Stimulated activated CD4-positive, alpha-beta T cell treated with anti-CD3 and anti-CD28 coated beads, Interleukin-1b, Interleukin-23, amount 100 ng/mL, for 4 hours (primary cell): ENCODE results near the gene PIM3.

ENCODE experiments used
- DNase-seq, 2 donors: peaks; one replicate each; pipeline ENCODE4 v3.0.0-alpha.2; 2020; ENCODE audit warnings: low read depth in 2 of 2

The PIM3 gene

DNA sequence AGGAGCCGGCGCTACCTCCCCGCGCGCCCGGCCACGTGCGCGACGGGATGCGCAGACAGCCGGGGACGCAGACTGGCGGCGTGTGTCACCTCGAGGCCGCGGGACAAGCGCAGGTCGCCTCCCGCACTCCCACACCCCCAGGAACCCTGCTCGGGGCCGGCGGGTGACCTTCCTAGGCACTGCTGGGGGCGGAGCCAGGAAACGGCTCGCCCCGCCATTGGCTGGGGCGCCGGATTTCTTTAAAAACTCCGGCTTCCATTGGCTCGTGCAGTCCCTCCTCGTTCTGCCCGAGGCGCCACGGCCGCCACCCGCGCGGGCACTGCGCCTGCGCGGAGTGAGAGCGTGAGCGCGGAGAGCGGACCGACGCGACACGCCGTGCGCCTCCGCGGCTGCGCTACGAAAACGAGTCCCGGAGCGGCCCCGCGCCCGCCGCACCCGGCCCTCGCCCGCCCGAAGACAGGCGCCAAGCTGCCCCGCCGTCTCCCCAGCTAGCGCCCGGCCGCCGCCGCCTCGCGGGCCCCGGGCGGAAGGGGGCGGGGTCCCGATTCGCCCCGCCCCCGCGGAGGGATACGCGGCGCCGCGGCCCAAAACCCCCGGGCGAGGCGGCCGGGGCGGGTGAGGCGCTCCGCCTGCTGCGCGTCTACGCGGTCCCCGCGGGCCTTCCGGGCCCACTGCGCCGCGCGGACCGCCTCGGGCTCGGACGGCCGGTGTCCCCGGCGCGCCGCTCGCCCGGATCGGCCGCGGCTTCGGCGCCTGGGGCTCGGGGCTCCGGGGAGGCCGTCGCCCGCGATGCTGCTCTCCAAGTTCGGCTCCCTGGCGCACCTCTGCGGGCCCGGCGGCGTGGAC is at the start of gene PIM3:
PIM3 (plus strand) TSS at position 614 of the 846 bp plus-strand sequence; CDS start at position 790, 176 bp downstream.
- DNase-seq: peak; percentile 89

DNA sequence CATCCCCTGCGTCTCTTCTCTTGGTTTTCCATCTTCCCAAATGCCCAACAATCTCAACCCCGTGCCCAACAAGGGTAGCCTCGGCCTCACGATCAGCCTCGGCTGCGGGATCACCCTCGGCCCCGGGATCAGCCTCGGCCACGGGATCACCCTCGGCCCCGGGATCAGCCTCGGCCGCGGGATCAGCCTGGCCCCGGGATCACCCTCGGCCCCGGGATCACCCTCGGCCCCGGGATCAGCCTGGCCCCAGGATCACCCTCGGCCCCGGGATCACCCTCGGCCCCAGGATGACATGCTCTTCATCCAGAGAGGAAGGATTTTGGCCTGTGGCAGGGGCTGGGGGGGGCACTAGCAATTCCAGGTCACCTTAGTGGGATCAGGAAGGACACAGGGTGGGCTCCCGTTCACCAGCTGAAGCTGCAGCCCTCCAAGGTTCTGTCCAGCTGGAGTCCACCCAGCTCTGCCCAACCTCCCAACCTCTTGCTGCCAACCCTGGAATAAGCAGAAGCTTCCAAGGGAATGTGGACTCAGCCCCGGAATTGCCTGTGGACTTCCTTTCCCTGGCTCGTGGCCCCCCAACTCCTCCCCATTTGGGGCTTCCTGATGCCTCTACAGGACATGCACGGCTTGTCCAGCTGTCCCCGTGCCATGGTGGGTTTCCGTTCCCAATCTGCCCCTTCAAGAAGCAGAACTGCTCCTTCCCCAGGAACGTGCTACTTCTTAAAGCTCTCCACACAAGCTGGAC is 48.5 kb upstream of the PIM3 start:
- DNase-seq: no peak

DNA sequence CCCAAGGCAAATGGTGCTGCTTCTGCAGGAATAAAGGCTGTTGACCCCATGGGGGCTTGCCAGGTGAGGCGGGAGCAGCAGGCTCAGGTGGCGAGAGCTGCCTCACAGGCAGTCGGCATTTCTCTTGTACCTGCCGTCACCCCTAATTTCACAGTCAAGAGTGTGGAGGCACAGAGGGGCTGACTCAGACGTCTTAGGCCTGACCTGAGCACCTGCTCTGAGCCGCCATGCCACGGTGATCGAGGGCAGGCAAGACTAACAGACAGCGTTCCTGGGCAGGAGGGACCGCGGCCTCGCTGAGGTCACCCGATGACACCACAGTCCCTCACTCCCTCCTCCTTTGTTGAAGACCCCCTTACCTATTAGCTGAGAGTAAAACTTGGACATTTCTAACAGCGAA is 47.5 kb upstream of the PIM3 start:
- no peak for DNase-seq

DNA sequence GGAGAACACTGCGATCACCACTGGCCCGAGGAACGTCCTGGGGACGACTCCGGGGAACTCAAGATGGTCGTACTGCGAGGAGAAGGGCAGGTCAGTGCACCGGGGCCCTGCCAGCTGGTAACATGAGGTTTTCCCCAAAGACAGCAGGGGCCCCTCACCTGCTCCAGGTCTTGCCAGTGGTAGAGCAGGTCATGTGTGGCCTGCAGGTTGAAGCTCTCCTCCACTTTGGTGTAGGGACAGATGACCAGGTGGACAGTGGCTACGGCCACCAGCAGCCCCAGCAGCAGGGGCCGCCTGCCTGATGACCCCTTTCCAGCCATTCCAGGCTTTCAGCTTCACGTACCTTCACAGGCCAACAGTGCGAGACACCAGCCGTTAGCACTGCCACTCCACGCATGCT is 47.1 kb upstream of the PIM3 start:
- DNase-seq: no peak

DNA sequence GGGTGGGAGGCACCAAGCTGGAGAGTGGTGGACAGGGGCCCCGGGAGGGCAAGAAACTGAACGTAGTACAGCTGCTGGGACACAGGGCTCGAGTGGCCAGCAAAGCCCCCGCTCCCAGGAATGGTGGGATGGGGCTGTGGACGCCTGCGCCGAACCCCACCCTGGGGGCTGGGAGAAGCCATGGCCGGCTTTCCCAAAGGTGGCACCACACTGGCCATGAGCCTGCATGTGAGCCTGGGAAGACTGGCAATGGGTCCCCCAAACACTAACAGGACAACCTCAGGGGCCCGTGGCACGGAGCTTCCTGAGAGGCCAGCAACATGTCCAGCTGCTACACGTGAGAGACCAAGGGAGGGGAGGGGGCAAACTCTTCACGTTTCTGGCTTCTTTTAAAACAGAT is 46.3 kb upstream of the PIM3 start:
- no peak for DNase-seq

DNA sequence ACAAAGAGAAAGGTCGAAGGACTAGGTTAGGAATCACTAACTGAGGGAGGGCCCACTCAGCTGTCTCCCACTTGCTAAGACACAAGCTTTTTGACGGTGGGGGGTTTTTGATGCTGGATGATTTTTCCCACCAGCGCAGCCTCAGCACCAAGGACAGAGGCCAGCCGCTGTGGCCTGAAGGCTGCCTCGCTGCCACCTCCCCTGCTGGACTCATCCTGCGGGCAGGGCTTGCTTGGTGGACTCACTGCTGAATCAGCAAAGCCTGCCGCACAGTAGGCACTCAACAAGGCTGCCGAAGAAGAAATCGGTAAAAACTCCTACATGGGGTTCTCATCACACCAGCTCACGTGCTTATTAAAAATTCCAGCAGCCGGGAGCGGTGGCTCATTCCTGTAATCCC is 45.0 kb upstream of the PIM3 start:
- no peak for DNase-seq

DNA sequence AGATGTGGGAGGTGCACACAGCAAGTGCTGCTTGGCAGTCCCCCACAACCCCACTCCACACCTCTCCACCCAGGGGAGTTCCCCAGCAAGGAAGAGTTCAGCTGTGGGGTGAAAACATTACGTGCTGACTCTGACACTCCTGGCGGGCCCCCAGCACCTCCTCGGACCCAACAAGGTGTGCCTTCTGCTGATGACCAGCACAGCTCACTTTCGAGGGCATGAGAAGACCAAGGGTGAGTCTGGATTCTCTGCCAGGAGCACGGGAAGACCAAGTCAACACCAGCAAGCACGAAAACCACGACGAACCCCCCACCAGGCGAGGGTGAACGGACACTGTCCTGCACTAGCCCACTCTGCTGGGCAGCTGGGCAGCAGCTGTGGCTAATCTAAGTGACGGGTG is 43.7 kb upstream of the PIM3 start:
- no peak for DNase-seq

DNA sequence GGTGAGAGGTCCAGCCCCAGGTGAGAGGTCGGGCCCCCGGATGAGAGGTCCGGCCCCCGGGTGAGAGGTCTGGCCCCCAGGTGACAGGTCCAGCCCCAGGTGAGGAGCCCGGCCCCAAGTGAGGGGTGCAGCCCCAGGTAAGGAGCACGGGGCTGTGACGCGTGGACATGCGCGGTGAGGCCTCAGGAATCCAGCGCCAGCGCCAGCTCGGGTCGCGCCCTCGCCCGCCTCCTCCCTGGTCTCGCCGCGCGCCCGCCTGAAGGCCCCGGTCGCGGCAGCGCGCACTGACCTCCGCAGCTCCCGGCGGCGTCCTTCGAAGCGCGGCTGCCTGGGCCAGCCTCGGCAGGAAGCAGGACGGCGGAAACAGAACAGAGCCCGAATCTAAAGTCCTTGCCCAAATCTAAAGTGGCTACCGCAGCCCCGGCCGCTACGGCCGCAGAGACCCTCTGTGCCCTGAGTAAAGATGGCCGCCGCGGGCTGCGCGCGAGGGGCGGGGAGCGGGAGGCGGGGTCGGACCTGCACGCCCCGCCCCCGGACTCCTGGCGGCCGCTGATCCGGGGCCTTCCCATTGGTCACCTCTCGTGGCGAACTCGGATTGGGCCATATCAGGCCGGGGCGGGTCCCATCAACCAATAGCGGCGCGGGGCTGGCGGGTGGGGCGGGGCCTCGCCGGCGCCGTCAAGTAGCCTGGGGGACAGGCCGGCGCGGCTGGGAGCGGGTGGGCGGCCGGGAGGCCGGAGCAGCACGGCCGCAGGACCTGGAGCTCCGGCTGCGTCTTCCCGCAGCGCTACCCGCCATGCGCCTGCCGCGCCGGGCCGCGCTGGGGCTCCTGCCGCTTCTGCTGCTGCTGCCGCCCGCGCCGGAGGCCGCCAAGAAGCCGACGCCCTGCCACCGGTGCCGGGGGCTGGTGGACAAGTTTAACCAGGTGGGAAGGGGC is 42.3 kb upstream of the PIM3 start, which contains the start of the genes ALG12 and CRELD2:
ALG12 (minus strand) TSS at position 465 of the 937 bp plus-strand sequence. CDS start 4,673 bp downstream, outside the sequence.
CRELD2 (plus strand) TSS at position 661 of the 937 bp plus-strand sequence; CDS start at position 797, 136 bp downstream.
- DNase-seq: peak; percentile 96 to 97

DNA sequence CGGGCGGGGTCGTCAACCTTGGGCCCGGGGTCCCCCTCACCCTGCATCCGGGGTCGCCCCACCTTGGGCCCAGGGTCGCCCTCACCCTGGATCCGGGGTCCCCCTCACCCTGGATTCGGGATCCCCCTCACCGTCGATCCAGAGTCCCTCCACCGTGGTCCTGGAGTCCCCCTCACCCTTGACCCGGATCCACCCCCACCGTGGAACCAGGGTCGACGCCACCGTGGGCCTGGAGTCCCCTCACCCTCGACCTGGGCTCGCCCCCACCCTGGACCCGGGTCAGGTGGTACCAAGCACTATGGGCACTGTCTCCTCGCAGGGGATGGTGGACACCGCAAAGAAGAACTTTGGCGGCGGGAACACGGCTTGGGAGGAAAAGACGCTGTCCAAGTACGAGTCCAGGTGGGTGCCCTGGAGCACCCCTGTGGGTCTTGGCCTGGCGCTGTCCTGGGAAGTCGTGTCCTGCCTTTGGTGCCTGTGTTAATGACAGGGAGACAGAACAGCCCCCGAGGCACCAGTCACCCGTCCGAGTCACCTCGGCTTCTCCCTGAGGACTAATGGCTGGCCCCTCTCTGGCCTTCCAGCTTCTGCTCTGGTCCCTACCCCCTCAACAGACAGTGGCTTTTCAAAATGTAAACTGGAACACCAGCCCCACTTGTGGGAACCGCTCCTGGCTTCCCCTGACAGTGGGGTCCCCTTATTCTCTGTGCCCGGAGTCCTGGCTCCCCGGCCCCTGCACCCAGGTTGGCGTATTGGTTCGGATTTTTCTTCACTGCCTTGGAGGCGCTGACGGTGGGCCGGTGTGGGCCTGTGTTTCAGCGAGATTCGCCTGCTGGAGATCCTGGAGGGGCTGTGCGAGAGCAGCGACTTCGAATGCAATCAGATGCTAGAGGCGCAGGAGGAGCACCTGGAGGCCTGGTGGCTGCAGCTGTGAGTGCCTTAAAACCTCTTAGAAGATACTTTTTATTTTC is 41.4 kb upstream of the PIM3 start:
- DNase-seq: no peak

DNA sequence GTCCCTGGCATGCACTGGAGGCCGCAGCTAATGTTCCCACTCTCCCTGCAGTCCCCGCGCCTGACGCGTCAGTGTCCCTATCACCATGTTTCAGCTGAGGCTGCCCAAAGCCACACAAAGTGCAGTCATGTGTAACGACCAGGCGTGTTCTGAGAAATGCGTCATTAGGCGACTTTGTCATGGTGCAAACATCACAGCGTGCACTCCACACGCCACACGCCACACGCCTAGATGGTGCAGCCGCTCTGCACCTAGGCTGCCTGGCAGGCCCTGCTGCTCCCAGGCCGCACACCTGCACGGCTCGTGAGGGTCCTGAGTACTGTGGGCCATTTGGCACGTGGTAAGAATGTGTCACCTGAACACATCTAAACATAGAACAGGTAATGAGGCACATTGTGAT is 39.7 kb upstream of the PIM3 start:
- no peak for DNase-seq

DNA sequence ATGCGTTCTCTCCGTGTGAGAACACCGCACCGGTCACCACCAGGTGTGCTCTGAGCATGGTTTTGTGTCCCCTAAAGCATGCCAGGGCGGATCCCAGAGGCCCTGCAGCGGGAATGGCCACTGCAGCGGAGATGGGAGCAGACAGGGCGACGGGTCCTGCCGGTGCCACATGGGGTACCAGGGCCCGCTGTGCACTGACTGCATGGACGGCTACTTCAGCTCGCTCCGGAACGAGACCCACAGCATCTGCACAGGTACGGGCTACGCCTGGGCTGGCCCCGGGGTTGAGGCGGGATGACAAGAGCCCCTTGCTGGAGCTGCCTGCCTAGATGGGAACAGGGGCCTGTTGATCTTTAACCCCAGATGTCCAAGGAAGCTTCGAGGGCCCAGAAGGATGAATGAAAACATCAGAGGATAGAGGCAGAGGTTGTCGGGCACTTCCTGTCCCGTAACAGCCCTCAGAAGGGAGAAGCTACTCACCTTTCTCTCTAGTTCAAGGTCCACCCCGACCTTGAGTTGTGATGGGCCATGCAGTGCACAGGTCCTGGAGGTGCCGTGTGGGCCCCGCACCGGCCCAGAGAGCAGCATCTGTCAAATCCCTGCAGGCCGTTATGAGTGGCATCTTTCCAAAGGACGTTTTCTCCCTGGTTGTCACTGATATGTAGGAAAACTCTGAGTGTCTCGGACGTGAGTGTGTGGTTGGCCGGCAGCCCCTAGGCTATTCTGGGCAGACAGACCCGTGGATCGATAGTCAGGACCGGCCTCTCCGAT is 38.9 kb upstream of the PIM3 start:
- DNase-seq: no peak

DNA sequence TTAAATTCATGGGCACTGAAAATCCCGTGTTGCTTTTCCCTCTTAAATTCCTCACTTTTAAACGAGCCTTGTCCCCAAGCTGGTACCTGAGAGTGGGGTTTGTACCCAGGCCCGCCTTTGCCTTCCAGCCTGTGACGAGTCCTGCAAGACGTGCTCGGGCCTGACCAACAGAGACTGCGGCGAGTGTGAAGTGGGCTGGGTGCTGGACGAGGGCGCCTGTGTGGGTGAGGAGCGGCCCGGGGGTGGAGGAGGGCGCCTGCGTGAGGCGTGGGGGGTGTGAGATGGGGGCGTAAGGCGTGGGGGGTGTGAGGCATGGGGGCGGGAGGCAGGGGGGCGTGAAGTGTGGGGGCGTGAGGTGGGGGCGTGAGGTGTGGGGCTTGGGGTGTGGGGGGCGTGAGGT is 38.1 kb upstream of the PIM3 start:
- DNase-seq: no peak

DNA sequence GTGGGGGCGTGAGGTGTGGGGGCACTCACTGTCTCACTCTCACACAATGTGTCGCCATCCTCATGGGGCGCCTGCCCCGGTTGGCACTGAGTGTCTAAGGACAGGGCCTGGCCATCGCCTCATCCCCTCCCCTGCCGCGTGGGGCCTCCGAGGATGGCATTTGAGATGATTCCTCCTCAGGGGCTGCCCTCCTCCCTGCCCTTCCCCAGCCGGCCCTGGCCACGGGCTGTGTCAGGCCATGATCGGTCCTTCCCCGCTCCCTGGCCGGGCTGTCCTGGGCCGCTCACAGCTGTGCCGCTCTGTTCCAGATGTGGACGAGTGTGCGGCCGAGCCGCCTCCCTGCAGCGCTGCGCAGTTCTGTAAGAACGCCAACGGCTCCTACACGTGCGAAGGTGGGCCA is 37.6 kb upstream of the PIM3 start:
- DNase-seq: no peak

DNA sequence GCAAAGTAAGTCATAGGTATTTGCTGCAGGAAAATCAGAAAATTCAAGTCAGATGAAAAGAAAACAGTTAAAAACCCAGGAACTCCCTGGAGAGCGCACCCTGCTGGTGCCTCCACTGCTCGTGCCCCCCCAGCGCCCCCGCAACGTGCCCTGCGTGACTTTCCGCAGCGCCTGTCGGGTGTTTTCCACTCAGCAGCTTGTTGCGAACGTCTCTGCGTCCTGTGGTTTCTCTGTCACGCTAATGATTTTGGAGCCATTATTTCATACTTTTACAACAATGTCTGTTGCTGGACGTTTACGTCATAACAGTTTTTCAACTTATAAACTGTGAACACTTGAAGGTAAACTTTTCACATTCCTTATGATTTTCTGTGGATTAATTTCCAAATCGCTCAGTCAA is 37.1 kb upstream of the PIM3 start:
- DNase-seq: peak in 1 of 2 donors; percentile 25

DNA sequence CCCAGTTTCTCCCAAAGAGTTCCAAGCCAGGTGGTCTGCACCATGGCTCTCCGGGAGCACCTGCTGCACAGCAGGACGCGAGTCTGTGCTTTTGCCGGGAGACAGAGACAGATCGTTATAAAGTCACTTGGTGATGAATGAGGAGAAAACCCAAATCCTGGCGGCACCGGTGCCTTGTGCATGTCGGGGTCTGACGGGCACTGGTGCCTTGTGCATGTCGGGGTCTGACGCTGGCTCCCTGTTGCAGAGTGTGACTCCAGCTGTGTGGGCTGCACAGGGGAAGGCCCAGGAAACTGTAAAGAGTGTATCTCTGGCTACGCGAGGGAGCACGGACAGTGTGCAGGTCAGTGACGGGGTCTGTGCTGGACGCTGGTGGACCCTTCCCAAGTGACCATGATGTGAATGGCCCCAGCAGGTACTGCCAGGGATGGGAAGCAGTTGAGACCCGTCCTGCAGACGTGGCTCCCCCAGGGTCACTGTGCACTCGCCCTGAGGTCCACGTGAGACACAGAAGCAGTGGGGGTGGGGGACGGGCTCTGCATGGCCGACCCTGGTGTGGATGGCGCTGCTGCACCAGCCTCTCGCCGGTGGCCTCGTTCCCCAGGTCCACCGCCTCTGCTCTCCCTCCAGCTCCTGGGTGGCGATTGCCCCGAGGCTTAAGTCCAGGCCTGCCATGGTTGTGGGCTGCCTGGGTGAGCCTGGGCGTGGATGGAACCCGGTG is 36.3 kb upstream of the PIM3 start:
- DNase-seq: no peak

DNA sequence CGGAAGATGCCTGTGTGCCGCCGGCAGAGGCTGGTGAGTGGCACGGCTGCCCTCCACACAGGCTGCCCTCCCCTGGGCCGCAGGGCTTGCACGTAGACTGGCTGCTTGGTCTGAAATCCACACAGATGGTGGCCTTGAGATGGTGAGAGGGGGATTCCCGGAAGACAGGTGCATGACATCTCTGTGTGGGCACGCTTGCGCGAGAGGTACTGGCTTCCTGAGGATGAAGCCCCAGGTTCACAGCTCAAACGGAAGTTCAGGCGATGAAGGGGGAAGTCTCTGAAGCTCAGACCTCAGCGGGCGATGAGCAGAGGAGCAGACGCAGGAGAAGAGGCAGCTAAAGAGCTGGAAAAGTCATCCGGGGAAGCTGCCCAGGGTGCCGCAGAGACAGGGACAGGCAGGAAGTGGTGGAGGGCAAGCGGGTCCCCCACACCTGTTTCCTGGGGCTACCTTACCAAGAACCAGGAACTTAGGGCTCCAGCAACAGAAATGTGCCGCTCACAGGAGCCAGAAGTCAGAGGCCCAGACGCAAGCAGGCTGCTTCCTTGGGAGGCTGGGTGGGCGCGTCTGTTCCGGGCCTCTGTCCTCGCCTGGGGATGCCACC is 34.9 kb upstream of the PIM3 start:
- DNase-seq: peak; percentile 47 to 64

DNA sequence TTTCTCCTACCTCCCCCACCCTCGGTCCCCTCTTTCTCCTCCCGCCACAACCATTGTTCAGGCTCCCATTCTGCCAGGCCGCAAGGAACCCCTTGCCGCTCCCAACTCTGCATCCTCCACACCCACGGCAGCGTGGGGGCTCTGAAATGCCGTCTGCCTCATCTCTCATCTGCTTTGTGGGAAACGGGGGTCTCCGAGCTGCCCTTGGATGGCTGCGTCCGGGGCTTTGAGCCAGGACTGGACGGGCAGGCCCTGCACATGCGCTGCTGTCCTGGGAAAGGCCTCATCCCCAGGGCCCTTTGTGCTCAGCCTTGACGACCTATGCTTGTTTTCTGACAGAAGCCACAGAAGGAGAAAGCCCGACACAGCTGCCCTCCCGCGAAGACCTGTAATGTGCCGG is 33.7 kb upstream of the PIM3 start:
- DNase-seq: no peak

DNA sequence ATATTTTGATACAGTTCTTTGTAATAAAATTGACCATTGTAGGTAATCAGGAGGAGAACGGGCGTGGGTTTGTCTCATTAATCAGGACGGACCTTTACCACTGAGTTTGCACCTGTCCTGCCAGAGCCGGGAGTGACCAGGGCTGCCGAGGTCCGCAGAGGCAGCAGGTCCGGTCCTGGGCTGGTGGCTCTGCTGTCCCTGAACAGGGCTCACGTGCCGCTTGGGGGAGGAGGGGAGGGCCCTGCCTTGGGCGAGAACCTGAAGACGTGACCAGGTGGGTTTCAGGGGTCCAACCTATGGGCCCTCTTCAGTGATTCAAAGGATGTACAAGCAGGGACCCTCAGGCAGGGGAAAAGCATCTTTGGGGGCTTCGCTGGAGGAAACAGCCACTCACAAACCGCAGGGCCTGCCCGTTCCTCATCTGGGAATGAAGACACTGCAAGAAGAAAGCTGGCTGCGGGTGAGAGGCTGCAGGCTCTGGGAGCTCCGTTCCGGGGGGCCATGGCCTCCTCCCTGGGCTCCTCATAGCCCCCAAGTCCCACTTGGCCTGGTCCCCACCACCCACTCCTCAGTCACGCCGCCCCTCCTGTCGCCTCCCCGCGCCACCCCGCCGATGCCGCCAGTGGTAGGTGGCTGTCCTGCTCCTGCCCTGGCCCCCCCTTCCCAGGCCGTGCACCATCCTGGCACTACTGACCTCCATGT is 32.9 kb upstream of the PIM3 start:
- DNase-seq: no peak
